ENCODE measurements around the gene SLC43A1.

DNA sequence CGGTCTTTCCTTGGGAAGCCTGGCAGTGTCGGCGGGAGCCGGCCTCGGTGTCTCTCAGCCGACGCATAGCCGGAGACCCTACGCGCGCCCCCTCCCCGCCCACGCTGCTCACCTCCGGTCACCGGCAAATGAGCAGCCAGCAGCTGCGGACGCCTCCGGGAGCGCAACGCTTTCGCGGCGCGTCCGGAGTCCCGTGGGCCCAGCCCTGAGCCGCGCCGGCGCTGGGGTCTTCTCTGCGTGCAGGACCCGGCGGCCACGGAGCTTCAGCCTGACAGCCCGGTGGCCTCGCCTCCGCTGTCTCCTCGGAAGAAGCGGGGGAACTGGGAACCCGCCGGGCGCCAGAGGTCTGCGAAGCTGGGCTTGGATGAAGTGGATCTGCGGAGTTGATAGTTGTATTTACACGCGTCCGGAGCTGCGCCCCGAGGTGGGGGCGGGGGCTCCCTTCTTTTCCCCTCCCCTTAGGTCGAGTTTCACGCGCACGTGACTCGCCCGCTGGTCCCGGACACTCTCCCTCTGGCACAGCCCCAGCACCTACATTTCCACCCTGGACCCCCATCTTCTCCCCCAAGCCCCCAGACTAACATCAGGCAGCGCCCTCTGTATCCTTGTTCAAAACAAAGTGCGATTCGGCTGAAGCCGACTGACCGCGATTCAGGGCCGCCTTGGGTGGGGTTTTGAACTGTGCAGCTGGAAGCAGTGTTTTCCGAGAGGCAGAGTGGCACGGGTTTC, at the start of gene SLC43A1:
- TF ChIP-seq YY1 (IDR thresholded peaks at IDR 0.05; ENCODE audit: insufficient read depth, insufficient read length) (no peak), SUZ12 (IDR thresholded peaks at IDR 0.05; ENCODE audit: extremely low read depth, insufficient read depth, insufficient read length) (no peak)

Measured in NT2/D1 (cell line).